Natural killer cell (primary cell): Measurements from ENCODE around the gene WRNIP1. TPM values are rescaled to one million over a fixed set of nuclear protein-coding genes. Genes with fewer than 3 reads are reported as not detected.

Source experiments
- ATAC-seq, 3 donors: fragments of 150-1000 bp in 2 of 3; fragments of 200-7000 bp in 1 of 3; cut with Tn5 transposase; 1 replicate in 1 of 3; 2 replicates in 2 of 3; pipeline ENCODE4 v1.10.0; 2021; ENCODE audit warnings: mild to moderate bottlenecking in 2 of 3, moderate library complexity in 2 of 3
- DNase-seq, 2 donors: peaks; one replicate each; pipeline versions ENCODE4 v3.0.0 to v3.0.0-alpha.2; 2013 to 2021; ENCODE audit warnings: mixed read lengths in 1 of 2
- H3K27ac ChIP-seq: one replicate; pipeline ENCODE4 v1.5.1; 2013; ENCODE audit warnings: mild to moderate bottlenecking, low read length
- H3K27me3 ChIP-seq: one replicate; pipeline ENCODE4 v1.6.1; 2013; ENCODE audit warnings: low read length; ENCODE audit not compliant: control insufficient read depth, insufficient read depth
- H3K36me3 ChIP-seq: one replicate; pipeline ENCODE4 v1.6.1; 2013; ENCODE audit warnings: low read length; ENCODE audit not compliant: control insufficient read depth, insufficient read depth
- H3K4me1 ChIP-seq: one replicate; pipeline ENCODE4 v1.6.1; 2013; ENCODE audit warnings: low read length; ENCODE audit not compliant: control insufficient read depth, insufficient read depth
- H3K4me3 ChIP-seq: one replicate; pipeline ENCODE4 v1.5.1; 2013; ENCODE audit warnings: low read length
- H3K9me3 ChIP-seq: one replicate; pipeline ENCODE4 v1.6.1; 2013; ENCODE audit warnings: low read length; ENCODE audit not compliant: control insufficient read depth, insufficient read depth
- H3K27ac Mint-ChIP-seq, 2 donors: one replicate each; pipeline ENCODE4 v1.8.0; 2022; ENCODE audit warnings: mild to moderate bottlenecking in 2 of 2, mixed read lengths in 2 of 2, moderate library complexity in 1 of 2
- H3K27me3 Mint-ChIP-seq, 2 donors: one replicate each; pipeline ENCODE4 v1.8.0; 2022; ENCODE audit warnings: low read depth in 2 of 2, mixed read lengths in 2 of 2
- H3K36me3 Mint-ChIP-seq: one replicate; pipeline ENCODE4 v1.8.0; 2022; ENCODE audit warnings: mixed read lengths
- H3K4me1 Mint-ChIP-seq, 2 donors: one replicate each; pipeline ENCODE4 v1.8.0; 2022; ENCODE audit warnings: mixed read lengths in 2 of 2
- H3K4me3 Mint-ChIP-seq: one replicate; pipeline ENCODE4 v1.8.0; 2022; ENCODE audit warnings: mild to moderate bottlenecking, moderate library complexity, mixed read lengths
- H3K9me3 Mint-ChIP-seq, 2 donors: one replicate each; pipeline ENCODE4 v1.8.0; 2022; ENCODE audit warnings: mixed read lengths in 2 of 2
- CTCF ChIP-seq: fragments of 200-600 bp; IDR thresholded peaks from one replicate; pipeline ENCODE4 v1.8.0; 2022; ENCODE audit warnings: antibody characterized with exemption
- WGBS: methylation state at CpG from one replicate; pipeline ENCODE4 v1.1.7; 2013; ENCODE audit warnings: missing lambda C conversion rate; ENCODE audit not compliant: insufficient coverage; 5-methylcytosine and 5-hydroxymethylcytosine counted together
- intact Hi-C: fragments of 100-400 bp; cut with micrococcal nuclease; formaldehyde crosslinking; loops from one replicate; pipeline ENCODE4 v1.14.2; 2022
- total RNA-seq, 4 donors: library from RNA; stranded (reverse); fragments of 120-200 nt in 1 of 4; gene quantifications; one replicate each; pipeline versions ENCODE4 v1.2.3 to v1.2.4, GENCODE V29; 2013 to 2022

WRNIP1 gene
- total RNA-seq, 3 donors from 2014 or later (not counting 1 experiment from before 2014, with no cell fraction given) = 27.9 to 34.8 (median 30.5) TPM

GRCh38 chr6:2831392-2831791 lies 66.2 kb downstream of the WRNIP1 start:
- H3K9me3 Mint-ChIP-seq = no peaks in the 10 kb centered on the region
- intact Hi-C loops = no loop called here
- WGBS = 98% methylated on average over 2 of the region's 2 CpGs
- no peak for TF ChIP-seq CTCF
- Histone ChIP-seq H3K9me3 (no peaks in the 10 kb centered on the region), H3K4me1 (no peaks in the 10 kb centered on the region), H3K36me3 (peaks cover 44% of the 10 kb centered on the region), H3K4me3 (no peak overlapping the region), H3K27me3 (no peaks in the 10 kb centered on the region), H3K27ac (no peak overlapping the region)
- peak overlapping the region; percentile 7 to 80 for H3K27ac Mint-ChIP-seq
- H3K4me3 Mint-ChIP-seq = no peak overlapping the region
- ATAC-seq (no peak), DNase-seq (no peak)
- H3K36me3 Mint-ChIP-seq = peaks cover 36% of the 10 kb centered on the region
- no peaks in the 10 kb centered on the region for H3K27me3 Mint-ChIP-seq
- peaks cover 26 to 42% of the 10 kb centered on the region in 2 donors for H3K4me1 Mint-ChIP-seq

GRCh38 chr6:2834262-2834661 lies 69.1 kb downstream of the WRNIP1 start:
- ATAC-seq = no peak
- peak overlapping the region; percentile 61 to 69 for H3K27ac Mint-ChIP-seq
- Histone ChIP-seq H3K4me1 (peaks cover under 1% of the 10 kb centered on the region), H3K27me3 (no peaks in the 10 kb centered on the region), H3K4me3 (no peak overlapping the region), H3K27ac (no peak overlapping the region), H3K36me3 (peaks cover 64% of the 10 kb centered on the region), H3K9me3 (no peaks in the 10 kb centered on the region)
- H3K4me3 Mint-ChIP-seq = no peak overlapping the region
- H3K27me3 Mint-ChIP-seq = no peaks in the 10 kb centered on the region
- no peak for DNase-seq
- intact Hi-C loops = loop anchor here (2.0 kb wide), 1 partner anchor 31 kb away; no protein-coding TSS in a partner anchor
- peaks cover 36 to 55% of the 10 kb centered on the region in 2 donors for H3K4me1 Mint-ChIP-seq
- no peaks in the 10 kb centered on the region for H3K9me3 Mint-ChIP-seq
- peaks cover 40% of the 10 kb centered on the region for H3K36me3 Mint-ChIP-seq
- no peak for TF ChIP-seq CTCF

Other genes starting within 250 kb of the WRNIP1 start
- 1 to 10 TPM in 1 of 3 donors, under 1 TPM in 2; 0.45 to 1.1 (median 0.88) TPM for gene MYLK4, start 14.5 kb upstream of the WRNIP1 start, total RNA-seq
- gene SERPINB1, start 76.5 kb downstream of the WRNIP1 start, total RNA-seq = 10 to 100 TPM; 74.8 to 80.2 (median 78.1) TPM
- 10 to 100 TPM; 34.9 to 54.3 (median 47.3) TPM for gene SERPINB9, start 137.9 kb downstream of the WRNIP1 start, total RNA-seq
- gene SERPINB6, start 206.2 kb downstream of the WRNIP1 start, total RNA-seq = 100 to 1,000 TPM; 120 to 135 (median 129) TPM
- gene NQO2, start 234.5 kb downstream of the WRNIP1 start, total RNA-seq = 10 to 100 TPM; 13.1 to 21.7 (median 16.2) TPM